NCI-H2196 (cell line): ENCODE results near the gene VWF.
A peak's percentile ranks its signal among the peaks of the same experiment; 100 is the strongest.

ENCODE experiments used
- DNase-seq: peaks from one replicate; lab custom pipeline; 2025; ENCODE audit not compliant: unreplicated experiment; lab: John Stamatoyannopoulos, UW

Gene VWF

GRCh38 chr12:6080149-6081045, 44.1 kb downstream of the VWF start:
- no peak for DNase-seq

- peak; percentile 5 for DNase-seq
Measured at GRCh38 chr12:6078398-6079096, 45.9 kb downstream of the VWF start.

GRCh38 chr12:6077692-6078083, 46.8 kb downstream of the VWF start:
- no peak for DNase-seq

GRCh38 chr12:6076776-6077691, 47.4 kb downstream of the VWF start:
- DNase-seq: no peak

- no peak for DNase-seq
Measured at GRCh38 chr12:6076346-6076745, 48.1 kb downstream of the VWF start.

GRCh38 chr12:6074979-6075585, 49.4 kb downstream of the VWF start:
- DNase-seq: no peak

- DNase-seq: no peak
Measured at GRCh38 chr12:6074427-6074826, 50.0 kb downstream of the VWF start.

- DNase-seq: no peak
Measured at GRCh38 chr12:6073426-6073825, 51.0 kb downstream of the VWF start.

GRCh38 chr12:6072302-6072752, 52.1 kb downstream of the VWF start:
- DNase-seq: no peak

- DNase-seq: no peak
Measured at GRCh38 chr12:6071589-6071988, 52.9 kb downstream of the VWF start.

GRCh38 chr12:6070472-6071257, 53.8 kb downstream of the VWF start:
- DNase-seq: peak; percentile 48

GRCh38 chr12:6069437-6070093, 54.9 kb downstream of the VWF start:
- DNase-seq: no peak

- no peak for DNase-seq
Measured at GRCh38 chr12:6068227-6068626, 56.2 kb downstream of the VWF start.

- no peak for DNase-seq
Measured at GRCh38 chr12:6067152-6067916, 57.1 kb downstream of the VWF start.

GRCh38 chr12:6066651-6067050, 57.8 kb downstream of the VWF start:
- no peak for DNase-seq

GRCh38 chr12:6065863-6066199, 58.6 kb downstream of the VWF start:
- DNase-seq: no peak

GRCh38 chr12:6065131-6065862, 59.2 kb downstream of the VWF start:
- DNase-seq: no peak
